Measurements from ENCODE around the gene ANO4.

ANO4 gene

GRCh38 chr12:100995771-100996170, 201.2 kb downstream of the ANO4 start:
- no peak for DNase-seq

- DNase-seq: no peak
Observed at GRCh38 chr12:101001669-101002068, 207.1 kb downstream of the ANO4 start.

DNA sequence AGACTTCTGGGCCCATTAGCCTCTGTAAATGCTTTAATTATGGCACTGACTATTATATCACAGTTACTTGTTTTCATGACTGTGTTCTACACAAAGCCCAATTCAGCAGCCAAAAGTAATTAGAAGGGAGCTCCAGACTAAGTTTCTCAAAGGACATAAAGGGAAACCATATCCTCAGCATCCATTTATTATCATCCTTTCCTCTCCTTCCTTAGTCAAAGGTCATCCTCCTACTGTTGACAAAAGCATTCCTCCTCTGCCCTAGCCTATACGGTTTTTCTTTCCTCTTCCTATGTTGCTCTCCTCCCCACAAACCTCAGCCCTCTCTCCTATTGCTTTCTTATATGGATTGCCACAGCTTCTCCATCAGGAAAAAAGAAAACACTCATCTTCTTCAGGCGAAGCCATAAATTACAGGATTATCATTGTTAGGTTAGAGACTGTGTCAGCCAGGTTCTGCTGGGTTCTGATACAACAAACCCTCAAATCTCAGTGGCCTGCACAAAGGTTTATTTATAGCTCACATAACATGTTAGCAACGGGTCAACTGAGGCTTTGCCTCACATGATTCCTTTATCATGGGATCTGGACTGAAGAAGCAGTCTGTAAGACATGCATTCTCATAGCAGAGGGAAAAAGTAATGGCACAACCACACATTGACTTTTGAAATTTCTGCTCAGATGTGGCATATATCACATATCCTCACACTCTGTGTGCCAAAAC, 208.3 kb downstream of the ANO4 start:
- no peak for DNase-seq

GRCh38 chr12:101004898-101005297, 210.3 kb downstream of the ANO4 start:
- no peak for DNase-seq

DNA sequence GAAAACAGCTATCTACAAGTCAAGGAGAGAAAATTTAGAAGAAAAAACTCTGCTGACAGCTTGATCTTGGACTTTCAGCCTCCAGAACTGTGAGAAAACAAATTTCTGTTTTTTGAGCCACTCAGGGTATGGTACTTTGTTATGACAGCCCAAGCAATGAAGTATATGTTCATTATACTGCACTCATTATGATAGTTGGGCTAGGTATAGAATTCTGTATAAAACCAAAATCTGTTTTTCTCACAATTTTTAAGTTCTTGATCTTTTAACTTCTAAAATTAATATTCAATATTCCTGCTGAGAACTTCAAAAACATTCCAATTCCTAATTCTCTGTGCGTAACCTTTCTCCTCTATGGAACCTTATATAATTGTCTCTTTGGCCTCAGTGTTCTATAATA, 214.7 kb downstream of the ANO4 start:
- DNase-seq: no peak

GRCh38 chr12:101010896-101011295, 216.3 kb downstream of the ANO4 start:
- no peak for DNase-seq

DNA sequence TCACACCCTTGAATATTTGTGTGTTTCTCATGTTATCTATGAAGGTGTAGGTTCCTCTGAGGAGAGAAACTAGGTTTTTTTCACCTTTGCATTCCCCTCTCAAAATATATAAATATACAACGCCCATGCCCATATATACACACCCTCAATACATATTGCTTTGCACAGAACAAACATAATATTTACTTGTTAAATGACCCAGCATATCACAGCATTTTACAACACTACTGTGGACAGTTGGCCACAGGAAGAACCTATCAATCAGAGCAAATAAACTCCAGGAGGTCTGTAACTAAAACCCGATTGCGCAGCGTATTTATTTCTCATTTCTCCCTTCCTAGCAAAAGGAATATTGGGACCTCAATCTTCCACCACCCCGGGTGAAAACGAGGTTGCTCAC, 219.4 kb downstream of the ANO4 start:
- DNase-seq: no peak

DNA sequence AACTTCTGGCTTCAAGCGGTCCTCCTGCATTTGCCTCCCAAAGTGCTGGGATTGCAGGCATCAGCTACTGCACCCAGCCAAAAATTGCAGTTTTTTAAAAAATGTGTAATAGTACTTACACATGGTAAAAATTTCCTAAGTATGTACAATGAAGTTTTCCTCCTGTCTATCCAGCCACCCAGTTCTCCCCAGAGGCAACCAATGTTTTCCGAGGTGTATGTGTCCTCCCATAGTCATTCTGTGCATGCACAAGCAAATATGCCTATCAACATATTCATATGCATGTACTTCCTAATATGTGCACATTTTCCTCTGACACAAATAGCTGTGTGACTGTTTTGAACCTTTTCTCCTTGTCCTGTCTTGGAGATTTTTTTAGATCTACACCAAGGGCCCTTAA, 220.5 kb downstream of the ANO4 start:
- DNase-seq: no peak

GRCh38 chr12:101018540-101018939, 224.0 kb downstream of the ANO4 start:
- DNase-seq: no peak

GRCh38 chr12:101019201-101019600, 224.6 kb downstream of the ANO4 start:
- no peak for DNase-seq

GRCh38 chr12:101019667-101020066, 225.1 kb downstream of the ANO4 start:
- no peak for DNase-seq

- DNase-seq: no peak
Observed at GRCh38 chr12:101021442-101021841, 226.9 kb downstream of the ANO4 start.

DNA sequence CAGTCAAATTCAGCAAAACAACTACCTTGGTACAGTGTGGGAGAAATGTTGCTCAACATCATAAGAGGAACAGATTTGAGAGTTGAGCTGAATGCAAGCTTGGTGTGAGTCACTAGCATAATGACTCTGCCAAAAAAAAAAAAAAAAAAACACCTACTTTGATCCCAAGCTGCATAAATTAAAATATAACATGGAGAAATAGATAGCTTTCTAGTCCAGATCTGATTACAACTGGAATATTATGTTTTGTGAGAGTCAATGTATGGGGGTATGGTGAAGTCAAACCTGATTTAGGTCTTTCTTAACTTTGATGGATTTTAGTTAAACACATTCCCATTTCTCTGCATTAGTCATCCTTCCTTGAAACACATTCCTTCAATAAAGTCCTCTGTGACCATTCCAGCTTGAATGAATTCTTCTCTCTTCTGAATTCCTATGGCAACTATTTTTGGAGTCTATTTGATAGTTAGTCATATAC, 227.4 kb downstream of the ANO4 start:
- DNase-seq: no peak

- no peak for DNase-seq
Observed at GRCh38 chr12:101027200-101027599, 232.6 kb downstream of the ANO4 start.

GRCh38 chr12:101027816-101028215, 233.2 kb downstream of the ANO4 start:
- DNase-seq: no peak

DNA sequence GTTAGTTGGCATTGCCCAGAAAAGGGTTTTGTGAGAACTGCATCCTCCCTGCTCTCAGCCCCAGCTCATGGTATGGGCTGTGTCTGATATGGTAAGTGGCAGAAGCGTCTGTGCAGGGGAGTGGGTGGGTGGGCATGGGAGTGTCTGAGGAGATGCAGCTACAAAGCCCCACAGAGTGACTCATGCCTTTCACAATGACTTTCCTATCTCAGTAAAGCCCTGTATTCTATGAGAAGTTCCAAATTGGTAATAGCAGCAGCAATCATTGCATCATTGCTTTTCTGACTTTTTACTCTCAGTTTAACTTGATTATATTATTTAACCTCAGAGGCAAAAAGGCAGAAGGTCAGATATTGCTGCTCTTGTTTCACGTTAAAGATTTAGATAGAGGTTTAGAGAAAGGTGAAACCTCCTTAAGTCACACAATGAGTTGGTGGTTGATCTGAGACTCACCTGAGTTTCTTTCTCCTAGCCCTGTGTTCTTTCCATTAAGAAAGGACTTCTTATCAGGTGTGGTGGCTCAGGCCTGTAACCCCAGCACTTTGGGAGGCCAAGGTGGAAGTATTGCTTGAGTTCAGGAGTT, 243.8 kb downstream of the ANO4 start:
- no peak for DNase-seq

GRCh38 chr12:101039848-101040531, 245.4 kb downstream of the ANO4 start:
- no peak for DNase-seq

- DNase-seq: no peak
Observed at GRCh38 chr12:101040936-101041335, 246.4 kb downstream of the ANO4 start.

- no peak for DNase-seq
Observed at GRCh38 chr12:101042211-101042610, 247.6 kb downstream of the ANO4 start.

- no peak for DNase-seq
Observed at GRCh38 chr12:101044512-101045059, 250.0 kb downstream of the ANO4 start.

GRCh38 chr12:101045486-101046464, 251.2 kb downstream of the ANO4 start:
- DNase-seq: no peak

DNA sequence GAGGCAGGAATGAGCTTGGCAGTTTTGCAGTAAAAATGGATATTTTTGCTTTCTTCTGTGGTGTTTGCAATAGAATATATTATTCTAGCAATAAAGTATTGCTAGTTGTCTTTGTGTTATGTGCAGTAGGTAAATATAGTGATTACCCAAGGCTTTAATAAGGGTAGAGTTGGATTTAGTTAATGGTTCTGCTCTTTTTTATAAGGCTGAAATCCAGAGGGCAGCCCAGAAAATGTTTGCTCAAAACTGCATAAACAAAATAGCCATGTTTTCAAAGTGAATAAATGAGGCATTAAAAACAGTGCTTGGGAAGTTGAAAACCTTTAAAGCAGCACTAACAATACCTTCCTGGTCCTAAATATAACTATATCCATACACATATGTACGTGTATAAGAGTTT, 253.1 kb downstream of the ANO4 start:
- no peak for DNase-seq

DNA sequence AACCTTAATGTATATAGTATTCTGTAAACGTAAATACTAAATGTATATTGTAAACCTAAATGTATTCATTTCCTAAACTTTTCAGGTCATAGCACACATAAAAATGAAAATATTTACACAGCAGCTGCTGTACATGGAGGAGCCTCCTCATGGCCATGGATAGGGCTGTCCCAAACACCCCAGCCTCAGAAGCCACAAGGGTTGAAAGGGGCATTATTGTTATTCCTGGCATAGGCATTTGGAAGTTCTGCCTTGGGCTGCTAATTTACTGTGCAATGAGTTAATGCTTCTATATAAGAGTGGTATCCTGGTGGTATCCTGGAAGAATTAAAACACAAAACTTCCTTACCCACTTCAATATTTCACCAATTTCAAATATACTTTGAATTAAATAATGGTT, 256.1 kb downstream of the ANO4 start:
- DNase-seq: no peak

Data from CD4-positive, alpha-beta T cell treated with Interleukin-21 for 1 hour (primary cell).